Measurements from ENCODE around the gene ACTL9.

DNA sequence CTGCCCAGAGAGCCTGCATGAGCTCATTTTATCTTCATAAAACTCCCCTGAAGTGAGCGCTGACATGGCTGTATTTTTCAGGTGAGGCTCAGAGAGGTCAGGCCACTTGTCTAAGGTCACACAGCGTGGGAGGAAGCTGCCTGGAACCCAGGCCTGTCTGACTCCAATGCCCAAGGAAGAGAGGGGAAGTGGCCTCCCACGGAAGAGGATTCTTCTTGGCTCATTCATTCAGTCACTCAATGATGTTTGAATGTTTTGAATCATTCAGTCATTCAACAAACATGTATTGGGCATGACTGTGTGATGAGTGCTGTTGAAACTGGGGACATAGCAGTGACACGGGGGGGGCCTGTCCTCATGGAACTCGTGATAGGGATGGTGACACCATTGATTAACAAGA is 12.0 kb downstream of the ACTL9 start:
- TF ChIP-seq GATA3 (IDR thresholded peaks at IDR 0.05; ENCODE audit: low read depth, low read length) = no peak
- no peak for TF ChIP-seq GATA2 (IDR thresholded peaks at IDR 0.05; ENCODE audit: low read depth, low read length)
